ENCODE data around the gene OSBPL1A.
"Not testable (repeated sequence)": the region's sequence is repeated elsewhere in the genome, so short reads cannot be mapped to it uniquely, and the experiment has no call there.

OSBPL1A gene

DNA sequence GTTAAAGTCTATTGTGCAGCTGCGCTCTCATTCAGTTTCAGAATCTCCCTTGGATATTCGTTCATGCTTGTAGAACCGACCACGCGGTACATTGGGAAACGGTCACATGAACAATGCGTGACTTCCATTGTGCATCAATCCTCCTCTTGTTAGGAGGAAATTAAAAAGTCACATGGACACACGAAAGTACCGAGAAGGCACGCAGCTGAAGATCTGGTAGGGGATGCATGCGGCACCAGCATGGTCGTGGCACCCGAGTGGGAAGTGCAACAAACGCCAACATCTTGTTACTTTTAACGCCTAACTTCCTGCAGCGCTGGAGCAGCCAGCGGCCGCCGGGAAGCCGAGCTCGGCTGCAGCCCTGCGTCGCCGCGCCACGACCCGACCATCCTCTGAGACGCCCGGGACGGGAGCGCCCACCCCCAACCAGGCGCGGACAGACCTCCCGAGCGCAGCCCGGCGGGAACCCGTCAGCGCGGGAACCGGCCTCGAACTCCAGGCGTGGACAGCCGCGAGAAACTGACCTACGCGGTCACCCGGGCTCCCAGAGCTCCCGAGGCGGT, 412 bp downstream of the OSBPL1A start:
- DNase-seq, result peak; percentile 67

DNA sequence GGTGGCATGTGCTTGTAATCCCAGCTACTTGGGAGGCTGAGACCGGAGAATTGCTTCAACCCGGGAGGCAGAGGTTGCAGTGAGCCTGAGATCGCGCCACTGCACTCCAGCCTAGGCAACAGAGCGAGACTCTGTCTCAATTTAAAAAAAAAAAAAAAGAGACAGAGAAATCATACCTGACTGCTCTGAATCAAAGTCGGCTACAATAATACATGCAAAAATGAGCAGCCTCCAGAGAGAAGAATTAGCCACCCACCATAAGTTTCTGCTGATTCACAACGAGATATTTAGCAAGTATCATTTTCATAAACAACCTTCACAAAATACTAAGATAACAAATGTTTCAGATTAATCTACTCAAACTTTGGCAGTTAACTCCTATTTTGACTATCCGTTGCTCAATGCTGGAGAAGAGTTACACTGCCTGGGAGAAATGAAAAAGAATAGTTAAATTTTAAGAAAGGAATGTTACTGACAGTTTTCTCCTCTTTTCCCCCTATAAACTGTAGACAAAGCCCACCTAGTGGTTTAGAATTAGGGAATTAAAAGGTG, 1.5 kb downstream of the OSBPL1A start:
- no peak for DNase-seq

DNA sequence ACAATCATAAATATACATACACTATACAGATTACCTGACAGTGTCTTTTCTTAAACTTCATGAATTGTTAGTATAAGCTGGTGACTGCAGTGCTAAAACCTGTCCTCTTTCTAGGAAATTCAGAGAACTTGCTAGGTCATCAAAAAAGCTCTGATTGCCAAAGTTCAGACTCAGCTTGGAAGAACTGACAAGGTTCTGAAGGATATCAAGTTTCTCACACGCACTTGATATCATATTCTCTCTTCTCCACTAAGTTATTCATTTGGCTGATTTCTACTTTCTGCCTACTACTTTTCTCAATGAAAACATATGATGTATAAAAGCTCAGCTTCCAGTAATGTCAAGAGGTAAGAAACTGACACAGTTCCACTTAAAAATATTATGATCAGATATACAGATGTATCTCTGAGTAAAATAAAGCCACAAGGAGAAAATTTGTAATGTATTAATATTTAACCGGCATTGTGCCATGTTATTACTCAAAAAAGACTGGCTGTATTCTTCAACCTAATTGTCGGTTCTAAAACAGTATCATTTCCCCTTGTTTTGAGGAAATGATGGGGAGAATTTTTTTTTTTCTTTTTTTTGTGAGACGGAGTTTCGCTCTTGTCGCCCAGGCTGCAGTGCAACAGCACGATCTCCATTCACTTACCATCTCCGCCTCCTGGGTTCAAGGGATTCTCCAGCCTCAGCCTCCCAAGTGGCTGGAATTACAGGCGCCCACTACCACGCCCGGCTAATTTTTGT, 2.4 kb downstream of the OSBPL1A start:
- no peak for DNase-seq

DNA sequence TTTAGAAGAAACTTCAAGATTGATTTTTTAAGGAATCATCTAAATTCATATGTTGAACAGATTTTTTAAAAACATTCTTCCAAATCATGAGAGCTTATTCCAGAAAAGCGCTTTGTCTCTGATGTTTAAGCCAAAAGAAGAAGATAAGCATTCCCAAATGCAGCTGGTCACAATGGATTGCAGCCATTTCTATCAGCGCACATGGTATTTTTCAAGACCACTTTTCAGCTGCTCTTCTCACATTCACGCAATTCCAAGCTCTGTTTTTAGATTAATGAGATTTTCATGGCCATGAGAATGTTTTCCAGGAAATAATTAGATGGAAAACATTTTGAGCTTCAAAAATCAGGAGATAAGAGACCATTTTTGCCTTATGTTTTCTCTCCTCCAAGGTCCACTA, 8.7 kb downstream of the OSBPL1A start:
- DNase-seq, result no peak

DNA sequence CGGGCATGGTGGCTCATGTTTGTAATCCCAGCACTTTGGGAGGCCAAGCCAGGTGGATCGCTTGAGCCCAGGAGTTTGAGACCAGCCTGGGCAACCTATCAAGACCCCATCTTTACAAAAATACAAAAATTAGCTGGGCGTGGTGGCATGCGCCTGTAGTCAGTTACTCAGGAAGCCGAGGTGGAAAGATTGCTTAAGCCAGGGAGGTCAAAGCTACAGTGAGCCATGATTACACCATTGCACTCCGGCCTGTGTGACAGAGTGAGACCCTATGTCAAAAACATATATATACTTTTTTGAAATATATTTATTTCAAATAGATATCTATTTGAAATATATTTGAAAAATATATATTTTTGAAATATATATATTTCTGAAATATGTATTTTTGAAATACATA, 10.9 kb downstream of the OSBPL1A start:
- DNase-seq, result no peak

DNA sequence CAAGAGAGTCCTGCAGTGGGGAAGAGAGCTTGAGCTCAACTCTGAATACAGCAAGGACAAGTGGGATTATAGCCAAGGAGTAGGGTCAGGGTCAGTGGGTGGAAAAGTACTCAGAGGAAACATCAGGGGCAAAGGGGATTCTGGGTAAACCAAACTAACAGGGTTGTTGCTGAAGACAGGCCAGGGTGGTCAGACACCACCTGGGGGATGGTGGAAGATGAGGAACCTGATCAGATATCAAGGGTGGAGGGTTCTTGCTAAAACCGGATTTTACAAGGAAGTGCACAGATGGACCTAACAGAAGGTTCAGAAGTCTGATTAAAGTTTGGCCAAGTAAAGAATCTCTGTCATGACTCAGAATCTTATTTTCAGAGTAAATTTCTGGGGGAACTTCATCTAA, 16.5 kb downstream of the OSBPL1A start:
- no peak for DNase-seq

DNA sequence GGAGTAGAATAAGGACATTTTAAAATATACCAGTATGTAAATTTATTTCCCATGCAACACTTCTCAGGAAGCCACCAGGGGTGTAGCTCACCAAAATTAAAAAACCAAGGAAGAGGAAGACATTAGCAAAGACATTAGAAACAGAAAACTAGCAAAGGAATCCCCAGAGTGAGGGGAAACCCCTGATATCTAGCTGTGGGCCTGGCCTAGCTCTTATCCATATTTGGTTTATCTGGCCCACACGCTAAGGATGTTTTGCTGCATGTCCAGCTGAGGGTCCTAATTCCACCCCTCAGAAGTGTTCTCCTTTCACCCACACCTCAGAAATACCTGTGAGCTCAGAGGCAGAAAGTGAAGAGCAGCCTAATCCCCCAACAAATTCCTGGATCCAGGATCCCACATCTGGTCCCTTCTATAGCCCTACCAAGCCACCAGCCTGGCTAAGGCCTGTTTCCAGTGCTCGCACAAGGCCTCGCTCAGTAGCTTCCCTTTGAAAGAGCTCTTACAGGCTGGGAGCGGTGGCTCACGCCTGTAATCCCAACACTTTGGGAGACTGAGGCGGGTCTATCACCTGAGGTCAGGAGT, 17.4 kb downstream of the OSBPL1A start:
- no peak for DNase-seq

DNA sequence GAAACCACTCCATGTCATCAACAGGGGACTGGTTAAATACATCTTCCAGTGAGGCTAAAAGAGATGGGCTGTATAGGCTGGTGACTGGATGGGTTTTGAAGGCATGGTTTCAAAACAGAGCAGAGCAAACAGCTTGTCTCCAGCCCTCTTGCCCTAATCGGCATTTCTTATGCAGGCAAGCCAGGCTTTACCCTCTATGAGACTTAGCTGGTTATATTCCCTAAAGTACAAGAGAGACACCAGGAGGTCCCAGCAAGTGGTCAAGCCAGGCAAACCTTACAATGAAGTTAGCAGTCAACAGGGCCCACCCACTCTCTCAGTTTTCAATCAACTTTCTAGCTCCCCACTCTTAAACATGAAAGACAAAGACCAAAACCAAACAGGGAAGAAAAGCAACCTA, 19.0 kb downstream of the OSBPL1A start:
- no peak for DNase-seq

DNA sequence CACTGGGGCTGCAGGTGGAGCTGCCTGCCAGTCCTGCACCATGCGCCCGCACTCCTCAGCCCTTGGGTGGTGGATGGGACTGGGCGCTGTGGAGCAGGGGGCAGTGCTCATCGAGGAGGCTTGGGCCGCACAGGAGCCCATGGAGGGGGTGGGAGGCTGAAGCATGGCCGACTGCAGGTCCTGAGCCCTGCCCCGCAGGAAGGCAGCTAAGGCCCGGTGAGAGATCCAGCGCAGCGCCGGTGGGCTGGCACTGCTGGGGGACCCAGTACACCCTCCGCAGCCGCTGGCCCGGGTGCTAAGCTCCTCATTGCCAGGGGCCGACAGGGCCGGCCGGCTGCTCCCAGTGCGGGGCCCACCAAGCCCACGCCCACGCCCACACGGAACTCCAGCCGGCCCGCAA, 21.1 kb downstream of the OSBPL1A start:
- DNase-seq, result not testable (repeated sequence)

DNA sequence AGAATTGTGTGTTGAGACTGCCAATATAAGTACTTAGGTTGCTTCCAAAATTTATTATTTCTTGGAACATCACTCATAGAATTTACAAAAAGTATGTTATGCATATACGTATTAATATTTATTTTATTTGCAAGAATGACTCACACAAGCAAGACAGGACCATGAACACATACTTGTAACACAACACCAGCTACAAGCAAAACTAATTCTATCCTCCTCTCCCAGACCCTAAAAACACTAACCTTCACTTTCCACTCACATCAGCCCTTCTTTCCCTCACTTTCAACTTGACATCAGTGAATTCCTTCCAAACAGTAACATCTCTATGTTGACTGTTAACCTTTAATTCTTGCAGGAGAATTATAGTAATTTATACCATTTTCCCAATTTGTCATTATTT, 24.3 kb downstream of the OSBPL1A start:
- DNase-seq, result no peak

DNA sequence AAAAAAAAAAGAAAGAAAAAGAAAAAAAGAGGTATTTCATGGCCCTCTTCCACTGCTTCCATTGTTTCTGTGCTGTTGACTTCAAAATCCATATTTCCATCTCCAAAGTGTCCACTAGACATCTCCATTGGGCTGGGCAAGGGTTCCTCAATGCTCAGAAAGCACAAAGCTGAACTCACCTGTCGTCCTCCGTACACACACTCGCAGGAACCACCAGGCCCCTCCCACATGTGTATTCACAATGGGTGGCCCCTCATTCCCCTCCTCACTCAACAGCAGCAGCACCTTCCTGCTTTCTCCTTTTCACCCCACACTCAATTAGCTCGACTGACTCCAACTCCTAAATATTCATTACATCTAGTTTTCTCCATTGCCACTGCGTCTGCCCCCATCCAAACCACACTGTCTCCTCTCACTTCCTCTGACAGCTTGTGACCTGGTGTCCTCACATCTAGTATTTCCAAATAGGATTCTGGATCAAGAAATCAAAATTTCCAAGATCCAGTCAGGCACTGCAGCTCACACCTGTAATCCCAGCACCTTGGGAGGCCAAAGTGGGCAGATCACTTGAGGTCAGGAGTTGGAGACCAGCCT, 25.2 kb downstream of the OSBPL1A start:
- no peak for DNase-seq

DNA sequence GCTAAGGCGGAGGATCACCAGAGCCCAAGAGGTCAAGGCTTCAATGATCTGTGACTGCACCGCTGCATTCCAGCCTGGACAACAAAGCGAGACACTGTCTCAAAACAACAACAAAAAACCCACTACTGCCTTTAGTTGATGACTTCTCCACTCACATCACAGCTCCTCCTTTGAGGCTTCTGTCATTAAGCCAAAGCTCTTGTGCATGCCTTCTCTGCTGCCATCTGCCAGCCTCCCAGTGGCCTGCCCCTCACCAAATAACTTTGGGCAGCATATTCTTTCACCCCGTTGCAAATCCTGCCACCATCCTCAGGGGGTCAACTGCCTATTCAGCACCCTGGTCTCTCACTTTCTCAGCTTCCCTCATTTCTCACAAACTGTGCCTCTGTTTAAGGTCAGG, 27.5 kb downstream of the OSBPL1A start:
- DNase-seq, result no peak

DNA sequence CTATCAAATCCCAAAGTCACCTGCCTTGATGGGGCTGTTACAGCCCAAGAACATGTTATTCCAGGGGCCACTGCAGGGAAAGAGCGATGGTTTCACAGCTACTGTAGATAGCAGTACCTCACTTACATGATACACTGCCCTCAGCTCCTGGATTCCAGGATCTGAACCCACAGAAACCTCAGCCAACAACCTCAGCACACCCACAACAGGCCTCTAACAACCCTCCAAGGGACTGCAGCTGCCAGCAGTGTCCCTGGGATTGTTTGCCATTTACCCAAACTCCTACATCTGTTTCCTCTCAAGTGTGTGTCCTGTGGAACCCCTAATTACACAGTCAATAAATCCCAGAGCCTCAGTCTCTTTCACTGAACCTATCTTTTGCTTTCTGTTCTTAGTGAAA, 28.2 kb downstream of the OSBPL1A start:
- DNase-seq, result peak; percentile 76

DNA sequence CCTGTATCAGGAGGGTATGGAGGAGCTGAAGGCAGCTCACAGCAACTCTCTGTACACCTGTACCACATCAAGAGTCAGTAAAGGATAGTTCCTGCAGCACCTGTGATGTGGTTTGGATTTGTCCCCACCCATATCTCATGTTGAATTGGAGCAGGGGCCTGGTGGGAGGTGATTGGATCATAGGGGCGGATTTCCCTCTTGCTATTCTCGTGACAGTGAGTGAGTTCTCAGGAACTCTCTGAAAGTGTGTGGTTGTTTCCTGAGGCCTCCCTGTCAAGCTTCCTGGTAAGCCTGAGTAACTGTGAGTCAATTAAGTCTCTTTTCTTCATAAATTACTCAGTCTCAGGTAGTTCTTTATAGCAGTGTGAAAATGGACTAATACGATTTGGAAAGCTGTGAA, 28.9 kb downstream of the OSBPL1A start:
- peak; percentile 68 for DNase-seq

DNA sequence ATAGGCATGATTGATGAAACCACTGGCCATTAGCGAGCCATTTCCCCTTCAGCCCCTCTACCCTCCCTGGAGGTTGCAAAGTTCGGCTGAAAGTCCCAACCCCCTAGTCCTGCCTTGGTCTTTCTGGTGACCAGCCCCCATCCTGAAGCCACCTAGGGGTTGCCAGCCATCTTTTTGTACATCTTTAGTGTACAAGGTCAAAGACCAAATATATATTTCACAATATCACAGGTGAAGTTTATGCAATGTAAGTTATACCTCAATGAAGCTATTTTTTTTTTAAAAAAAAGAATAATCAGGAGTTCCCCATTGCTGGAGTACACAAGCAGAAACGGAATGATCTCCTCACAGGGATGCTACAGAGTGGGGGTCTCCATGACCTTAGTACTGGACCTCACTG, 31.3 kb downstream of the OSBPL1A start:
- no peak for DNase-seq

DNA sequence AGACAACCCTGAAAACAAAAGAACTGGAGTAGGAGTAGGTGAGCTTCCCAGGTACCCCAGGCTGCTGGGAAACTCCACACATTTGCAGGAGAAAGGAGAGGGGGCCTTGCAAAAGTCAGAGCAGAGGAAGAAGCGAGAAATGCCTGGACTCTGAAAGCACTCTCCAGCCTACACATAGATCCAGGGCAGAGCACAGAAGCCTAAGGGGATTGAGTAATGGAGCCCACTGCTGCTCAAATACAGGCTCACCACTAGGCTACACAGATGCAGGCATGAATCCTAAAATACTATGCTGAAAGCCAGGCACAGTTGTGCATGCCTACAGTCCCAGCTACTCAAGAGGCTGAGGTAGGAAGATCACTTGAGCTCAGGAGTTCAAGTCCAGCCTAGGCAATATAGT, 33.4 kb downstream of the OSBPL1A start:
- DNase-seq, result no peak

DNA sequence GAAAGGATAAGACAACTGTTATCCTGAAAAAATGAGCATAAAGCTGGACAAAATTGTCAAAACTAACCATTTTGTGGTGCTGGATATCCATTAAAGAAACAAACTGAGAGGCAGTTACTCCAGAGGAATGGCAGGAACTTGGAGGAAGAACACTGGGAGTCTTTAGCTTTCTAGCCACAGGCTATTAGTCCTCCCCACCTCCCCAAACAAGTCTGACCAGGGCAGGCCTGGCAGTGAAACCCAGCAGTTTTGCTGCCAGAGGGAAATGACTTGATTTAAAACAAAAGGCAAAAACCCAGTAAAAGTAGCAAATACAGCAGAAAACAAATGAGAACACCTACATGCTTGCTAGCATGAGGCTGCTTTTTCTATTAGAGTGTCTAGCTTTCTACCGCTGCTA, 34.9 kb downstream of the OSBPL1A start:
- DNase-seq, result no peak

DNA sequence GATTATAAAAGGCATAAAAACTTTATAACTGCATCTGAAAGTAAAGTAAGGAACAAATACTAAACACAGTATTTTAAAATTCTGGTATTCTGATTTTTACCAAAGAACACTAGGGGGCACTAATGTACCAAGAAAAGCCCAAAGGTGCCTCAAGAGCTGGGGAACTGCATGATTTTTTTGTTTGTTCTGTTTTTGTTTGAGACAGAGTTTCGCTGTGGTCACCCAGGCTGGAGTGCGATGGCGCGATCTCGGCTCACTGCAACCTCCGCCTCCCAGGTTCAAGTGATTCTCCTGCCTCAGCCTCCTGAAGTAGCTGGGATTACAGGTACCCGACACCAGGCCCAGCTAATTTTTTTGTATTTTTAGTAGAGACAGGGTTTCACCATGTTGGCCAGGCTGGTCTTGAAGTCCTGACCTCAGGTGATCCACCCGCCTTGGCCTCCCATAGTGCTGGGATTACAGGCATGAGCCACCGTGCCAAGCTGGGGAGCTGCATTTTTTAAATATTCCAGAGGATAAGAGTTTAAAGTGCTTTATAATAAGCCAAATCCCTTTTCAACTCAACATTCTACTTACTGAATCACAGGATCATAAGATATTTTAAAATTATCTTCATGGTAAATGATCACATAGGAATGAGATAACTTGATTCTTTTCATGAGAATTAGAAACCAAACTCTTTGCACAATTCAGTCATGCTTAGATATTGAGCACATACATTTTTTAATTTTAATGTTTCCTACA, 37.7 kb downstream of the OSBPL1A start:
- not testable (repeated sequence) for DNase-seq

DNA sequence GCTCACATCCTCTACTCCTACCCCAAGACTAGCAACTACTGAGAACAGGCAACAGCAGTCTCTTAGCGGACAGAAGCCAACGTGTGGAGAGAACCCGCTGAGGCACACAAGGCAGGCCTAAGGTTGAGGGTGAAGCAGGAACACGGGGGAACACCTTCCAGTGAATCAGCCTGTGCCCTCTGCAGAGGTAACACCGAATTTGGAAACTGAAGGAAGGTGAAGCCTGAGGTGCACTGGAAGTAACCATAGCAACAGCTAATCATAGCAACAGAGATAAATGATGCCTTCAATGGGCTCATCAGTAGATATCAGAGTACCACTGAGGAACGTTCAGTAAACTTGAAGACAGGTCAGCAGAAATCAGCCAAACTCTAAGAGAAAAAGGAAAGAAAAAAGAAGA, 43.3 kb downstream of the OSBPL1A start:
- no peak for DNase-seq

DNA sequence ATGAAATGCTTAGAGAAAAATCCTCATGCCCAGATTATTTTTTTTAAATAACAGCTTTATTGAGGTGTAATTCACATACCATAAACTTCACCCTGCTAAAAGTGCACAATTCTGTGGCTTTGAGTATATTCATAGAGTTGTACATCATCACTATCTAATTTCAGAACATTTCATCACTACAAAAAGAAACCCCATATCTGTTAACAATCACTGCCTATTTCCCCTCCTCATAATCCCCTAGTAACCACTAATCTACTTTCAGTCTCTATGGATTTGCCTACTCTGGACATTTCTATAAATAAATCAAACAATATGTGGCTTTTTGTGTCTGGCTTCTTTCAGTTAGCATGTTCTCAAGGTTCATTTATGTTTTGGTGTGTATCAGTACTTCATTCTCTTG, 51.4 kb downstream of the OSBPL1A start:
- no peak for DNase-seq

DNA sequence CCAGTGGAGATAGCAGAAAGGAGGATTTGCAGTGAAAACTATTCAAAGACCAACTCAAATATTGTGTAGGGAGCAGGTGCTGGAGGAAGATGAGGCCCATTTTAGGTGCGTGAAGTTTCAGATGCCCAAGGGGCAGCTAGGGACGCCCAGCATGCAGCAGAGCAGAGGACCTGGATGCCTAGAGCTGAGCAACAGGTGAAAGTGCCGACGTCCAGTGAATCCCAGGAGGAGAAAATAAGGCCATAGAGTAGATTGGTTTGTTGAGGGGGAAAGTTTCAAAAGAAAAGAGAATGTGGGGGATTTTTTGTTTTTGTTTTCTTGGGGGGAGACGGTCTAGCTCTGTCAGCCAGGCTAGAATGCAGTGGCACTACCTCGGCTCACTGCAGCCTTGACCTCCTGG, 53.1 kb downstream of the OSBPL1A start:
- DNase-seq, result no peak

DNA sequence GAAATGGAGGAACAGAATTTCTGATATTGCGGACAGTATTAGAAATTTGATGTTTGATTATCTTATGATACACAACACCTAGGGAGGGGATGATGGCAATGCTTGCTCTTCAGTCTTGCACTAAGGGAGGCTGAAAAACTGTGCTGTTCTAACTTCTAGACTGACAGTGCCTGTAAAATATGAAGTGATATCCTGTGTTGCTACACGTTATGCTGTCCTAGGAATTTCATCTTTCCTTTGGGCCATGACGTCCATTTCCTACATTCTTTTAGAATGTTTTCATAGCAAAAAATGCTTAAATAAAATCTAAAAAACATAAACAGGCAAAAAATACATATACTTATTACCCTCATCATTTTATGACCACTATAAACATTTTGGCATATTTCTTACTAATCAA, 55.3 kb downstream of the OSBPL1A start:
- DNase-seq, result no peak

DNA sequence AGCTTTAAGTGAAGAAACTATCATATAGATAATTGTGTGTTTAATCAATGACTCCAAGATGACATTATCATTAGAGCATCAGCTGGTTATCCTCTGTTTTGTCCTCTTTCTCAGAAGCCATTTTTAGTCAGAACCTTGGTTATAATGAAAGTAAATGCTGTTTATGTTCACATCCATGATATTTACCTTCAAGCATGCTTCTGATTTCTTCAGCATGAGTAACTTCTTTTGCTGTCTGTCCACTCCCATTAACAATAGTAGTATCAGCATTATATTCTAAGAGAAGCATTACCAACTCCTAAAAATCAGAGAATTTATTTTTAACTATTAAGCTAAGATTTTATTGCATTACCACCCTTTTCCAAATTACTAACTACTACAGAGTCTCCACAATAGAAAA, 56.3 kb downstream of the OSBPL1A start:
- DNase-seq, result no peak

Measured in activated CD8-positive, alpha-beta memory T cell treated with anti-CD3 and anti-CD28 coated beads, Interleukin-2, amount 50 U/mL, for 48 hours (primary cell).